HL-60 (cell line): ENCODE data around the gene THBS3.

Source experiments
- DNase-seq, 2 experiments: peaks; one replicate each; pipeline ENCODE4 v3.0.0-alpha.2; 2010 to 2020; ENCODE audit warnings: low read depth in 1 of 2, low spot score in 1 of 2
- H3K27ac ChIP-seq: fragments of 250-450 bp; sonication (Bioruptor Pico); replicated peaks from 2 replicates; pipeline ENCODE4 v1.5.1; 2020; ENCODE audit warnings: mild to moderate bottlenecking, moderate library complexity
- H3K27me3 ChIP-seq: fragments of 250-450 bp; sonication (Bioruptor Pico); 2 replicates; pipeline ENCODE4 v1.5.1; 2021; ENCODE audit warnings: mild to moderate bottlenecking, moderate library complexity; ENCODE audit not compliant: insufficient read depth, poor library complexity, severe bottlenecking
- H3K4me3 ChIP-seq: replicated peaks from 2 replicates; pipeline ENCODE4 v1.5.1; 2011; ENCODE audit warnings: mild to moderate bottlenecking, control low read depth, low read length; ENCODE audit not compliant: insufficient read depth
- CTCF ChIP-seq: IDR thresholded peaks from one replicate; pipeline ENCODE4 v1.5.1; 2011; ENCODE audit warnings: low read length, control low read depth, inconsistent platforms; ENCODE audit not compliant: insufficient read depth
- GABPA ChIP-seq: IDR thresholded peaks from 2 replicates; pipeline ENCODE4 v1.6.1; 2012; ENCODE audit warnings: low read depth
- POLR2AphosphoS5 ChIP-seq: IDR thresholded peaks from 2 replicates; pipeline ENCODE4 v1.6.1; 2012; ENCODE audit warnings: low read depth
- REST ChIP-seq: IDR thresholded peaks from 2 replicates; pipeline ENCODE4 v1.6.1; 2012; ENCODE audit warnings: low read depth; ENCODE audit not compliant: insufficient replicate concordance
- SPI1 ChIP-seq: IDR thresholded peaks from 2 replicates; pipeline ENCODE4 v1.6.1; 2012; ENCODE audit warnings: low read depth, mild to moderate bottlenecking, borderline replicate concordance

THBS3 gene

GRCh38 chr1:155254714-155255242 lies 47.1 kb upstream of the THBS3 start:
- H3K4me3 ChIP-seq = peak overlapping the region; percentile 80
- H3K27me3 ChIP-seq = no peaks in the 10 kb centered on the region
- no peak for TF ChIP-seq CTCF
- no peak for TF ChIP-seq GABPA
- TF ChIP-seq POLR2AphosphoS5 = no peak
- no peak for TF ChIP-seq REST
- TF ChIP-seq SPI1 = no peak
- no peak for DNase-seq
- peak overlapping the region; percentile 48 for H3K27ac ChIP-seq

- Histone ChIP-seq H3K4me3 (peak overlapping the region; percentile 80), H3K27ac (no peak overlapping the region), H3K27me3 (no peaks in the 10 kb centered on the region)
- no peak for TF ChIP-seq GABPA
- TF ChIP-seq REST = no peak
- no peak for TF ChIP-seq POLR2AphosphoS5
- TF ChIP-seq CTCF = no peak
- no peak for TF ChIP-seq SPI1
- DNase-seq = no peak
Measured at GRCh38 chr1:155254228-155254713, 46.6 kb upstream of the THBS3 start.

- Histone ChIP-seq H3K27me3 (no peaks in the 10 kb centered on the region), H3K4me3 (no peak overlapping the region), H3K27ac (no peak overlapping the region)
- no peak for TF ChIP-seq SPI1
- DNase-seq = no peak
Measured at GRCh38 chr1:155253797-155254196, 46.1 kb upstream of the THBS3 start.

GRCh38 chr1:155253208-155253607 lies 45.5 kb upstream of the THBS3 start:
- DNase-seq = no peak
- H3K4me3 ChIP-seq = no peak overlapping the region
- no peaks in the 10 kb centered on the region for H3K27me3 ChIP-seq
- no peak overlapping the region for H3K27ac ChIP-seq
- TF ChIP-seq REST = no peak
- TF ChIP-seq CTCF = no peak
- TF ChIP-seq GABPA = no peak
- TF ChIP-seq POLR2AphosphoS5 = no peak
- TF ChIP-seq SPI1 = no peak
